Lower leg skin (tissue), 4 donors: Measurements from ENCODE around the gene EIF2S1. TPM values are rescaled to one million over a fixed set of nuclear protein-coding genes. Genes with fewer than 3 reads are reported as not detected.

Experiments used
- DNase-seq, 2 donors: peaks; one replicate each; pipeline ENCODE4 v3.0.0-alpha.2; 2019; ENCODE audit warnings: low spot score in 2 of 2
- H3K4me3 ChIP-seq: fragments of 200-600 bp; sonication (generic); 2 replicates; pipeline ENCODE4 v1.5.1; 2017; ENCODE audit warnings: mild to moderate bottlenecking, low read depth; ENCODE audit not compliant: poor library complexity, severe bottlenecking
- CTCF ChIP-seq, 3 donors: fragments of 450-650 bp; IDR thresholded peaks; one replicate each; pipeline ENCODE4 v1.5.1; 2016; ENCODE audit warnings: antibody characterized with exemption in 3 of 3, mild to moderate bottlenecking in 3 of 3, moderate library complexity in 2 of 3
- POLR2A ChIP-seq, 2 donors: fragments of 450-650 bp; IDR thresholded peaks; one replicate each; pipeline ENCODE4 v1.6.1; 2016 to 2017; ENCODE audit warnings: antibody characterized with exemption in 2 of 2, mild to moderate bottlenecking in 1 of 2, moderate library complexity in 1 of 2
- WGBS, 2 donors: methylation state at CpG; one replicate each; pipeline ENCODE4 v1.1.5; 2018; 5-methylcytosine and 5-hydroxymethylcytosine counted together
- intact Hi-C: fragments of 100-400 bp; cut with DNase I; formaldehyde crosslinking; loops from one replicate; pipeline ENCODE4 v1.15.0; 2023; ENCODE audit warnings: low total_unique reads
- total RNA-seq, 4 donors: library from RNA; depleted of rRNA; stranded (reverse); fragments of >200 nt; gene quantifications; one replicate each; pipeline ENCODE4 v1.1.0, GENCODE V29; 2016

The EIF2S1 gene
- total RNA-seq, 4 donors from 2014 or later: 72.3 to 113 (median 96.4) TPM

GRCh38 chr14:67391268-67391667 is 31.1 kb downstream of the EIF2S1 start:
- H3K4me3 ChIP-seq: no peak overlapping the region
- WGBS, 2 donors: 41 to 49% methylated on average over 6 of the region's 6 CpGs

GRCh38 chr14:67392123-67392522 is 32.0 kb downstream of the EIF2S1 start:
- 55 to 78% methylated on average over 3 of the region's 3 CpGs for WGBS, 2 donors

More at GRCh38 chr14:67391268-67391667, 31.1 kb downstream of the EIF2S1 start:
- intact Hi-C loops: no loop called here
- DNase-seq: no peak
- TF ChIP-seq CTCF (IDR thresholded peaks at IDR 0.05): no peak
- no peak for TF ChIP-seq POLR2A (IDR thresholded peaks at IDR 0.05)

GRCh38 chr14:67392800-67393199 is 32.7 kb downstream of the EIF2S1 start:
- WGBS, 2 donors: 72 to 73% methylated on average over 8 to 9 of the region's 9 CpGs

More at GRCh38 chr14:67392123-67392522, 32.0 kb downstream of the EIF2S1 start:
- TF ChIP-seq CTCF (IDR thresholded peaks at IDR 0.05) (no peak), POLR2A (IDR thresholded peaks at IDR 0.05) (no peak)
- DNase-seq: no peak
- no peak overlapping the region for H3K4me3 ChIP-seq
- intact Hi-C loops: no loop called here

GRCh38 chr14:67393689-67394088 is 33.6 kb downstream of the EIF2S1 start:
- WGBS, 2 donors: 78 to 88% methylated on average over 6 of the region's 6 CpGs
- no peak overlapping the region for H3K4me3 ChIP-seq
- DNase-seq: no peak
- intact Hi-C loops: no loop called here
- TF ChIP-seq POLR2A (IDR thresholded peaks at IDR 0.05): no peak
- TF ChIP-seq CTCF (IDR thresholded peaks at IDR 0.05): no peak

More at GRCh38 chr14:67392800-67393199, 32.7 kb downstream of the EIF2S1 start:
- TF ChIP-seq CTCF (IDR thresholded peaks at IDR 0.05): no peak
- TF ChIP-seq POLR2A (IDR thresholded peaks at IDR 0.05): no peak
- intact Hi-C loops: no loop called here
- DNase-seq: no peak
- no peak overlapping the region for H3K4me3 ChIP-seq

GRCh38 chr14:67395086-67395875 is 35.2 kb downstream of the EIF2S1 start:
- TF ChIP-seq CTCF (IDR thresholded peaks at IDR 0.05) (no peak), POLR2A (IDR thresholded peaks at IDR 0.05) (no peak)

GRCh38 chr14:67395876-67396189 is 35.7 kb downstream of the EIF2S1 start:
- no peak overlapping the region for H3K4me3 ChIP-seq
- no peak for TF ChIP-seq POLR2A (IDR thresholded peaks at IDR 0.05)
- TF ChIP-seq CTCF (IDR thresholded peaks at IDR 0.05): no peak
- WGBS, 2 donors: 76 to 81% methylated on average over 5 of the region's 5 CpGs

More at GRCh38 chr14:67395086-67395875, 35.2 kb downstream of the EIF2S1 start:
- intact Hi-C loops: no loop called here
- H3K4me3 ChIP-seq: no peak overlapping the region
- no peak for DNase-seq
- WGBS, 2 donors: 77 to 79% methylated on average over 13 to 16 of the region's 16 CpGs

More at GRCh38 chr14:67395876-67396189, 35.7 kb downstream of the EIF2S1 start:
- DNase-seq: no peak
- intact Hi-C loops: no loop called here
